ENCODE measurements around the gene C1orf167.

Gene C1orf167

GRCh38 chr1:11793819-11794218 is 31.8 kb downstream of the C1orf167 start:
- TF ChIP-seq POLR2A (IDR thresholded peaks at IDR 0.05; ENCODE audit: extremely low read depth, insufficient read length) (no peak), MAX (IDR thresholded peaks at IDR 0.05; ENCODE audit: low read depth, low read length) (no peak), MYC (IDR thresholded peaks at IDR 0.05; ENCODE audit: low read depth, low read length) (no peak), CTCF (IDR thresholded peaks at IDR 0.05; ENCODE audit: low read depth, low read length) (no peak)
- DNase-seq (ENCODE audit: low read depth): no peak
- H3K4me3 ChIP-seq (ENCODE audit: low read depth, low read length): no peak overlapping the region

GRCh38 chr1:11794446-11795237 is 32.6 kb downstream of the C1orf167 start:
- H3K4me3 ChIP-seq (ENCODE audit: low read depth, low read length): no peak overlapping the region
- no peak for TF ChIP-seq MAX (IDR thresholded peaks at IDR 0.05; ENCODE audit: low read depth, low read length)
- no peak for TF ChIP-seq POLR2A (IDR thresholded peaks at IDR 0.05; ENCODE audit: extremely low read depth, insufficient read length)
- no peak for TF ChIP-seq MYC (IDR thresholded peaks at IDR 0.05; ENCODE audit: low read depth, low read length)
- TF ChIP-seq CTCF (IDR thresholded peaks at IDR 0.05; ENCODE audit: low read depth, low read length): no peak
- no peak for DNase-seq (ENCODE audit: low read depth)

- DNase-seq (ENCODE audit: low read depth): no peak
- no peak for TF ChIP-seq CTCF (IDR thresholded peaks at IDR 0.05; ENCODE audit: low read depth, low read length)
- no peak for TF ChIP-seq POLR2A (IDR thresholded peaks at IDR 0.05; ENCODE audit: extremely low read depth, insufficient read length)
- no peak for TF ChIP-seq MAX (IDR thresholded peaks at IDR 0.05; ENCODE audit: low read depth, low read length)
- TF ChIP-seq MYC (IDR thresholded peaks at IDR 0.05; ENCODE audit: low read depth, low read length): no peak
Measured at GRCh38 chr1:11795238-11795890, 33.4 kb downstream of the C1orf167 start.

GRCh38 chr1:11796036-11796828 is 34.2 kb downstream of the C1orf167 start:
- H3K4me3 ChIP-seq (ENCODE audit: low read depth, low read length): no peak overlapping the region
- TF ChIP-seq MAX (IDR thresholded peaks at IDR 0.05; ENCODE audit: low read depth, low read length) (no peak), MYC (IDR thresholded peaks at IDR 0.05; ENCODE audit: low read depth, low read length) (no peak), CTCF (IDR thresholded peaks at IDR 0.05; ENCODE audit: low read depth, low read length) (no peak), POLR2A (IDR thresholded peaks at IDR 0.05; ENCODE audit: extremely low read depth, insufficient read length) (no peak)
- no peak for DNase-seq (ENCODE audit: low read depth)

More at GRCh38 chr1:11795238-11795890, 33.4 kb downstream of the C1orf167 start:
- no peak overlapping the region for H3K4me3 ChIP-seq (ENCODE audit: low read depth, low read length)

- H3K4me3 ChIP-seq (ENCODE audit: low read depth, low read length): no peak overlapping the region
- DNase-seq (ENCODE audit: low read depth): no peak
- TF ChIP-seq MYC (IDR thresholded peaks at IDR 0.05; ENCODE audit: low read depth, low read length) (no peak), MAX (IDR thresholded peaks at IDR 0.05; ENCODE audit: low read depth, low read length) (no peak), CTCF (IDR thresholded peaks at IDR 0.05; ENCODE audit: low read depth, low read length) (no peak), POLR2A (IDR thresholded peaks at IDR 0.05; ENCODE audit: extremely low read depth, insufficient read length) (no peak)
Measured at GRCh38 chr1:11797525-11798216, 35.7 kb downstream of the C1orf167 start.

Data from NB4 (cell line).